HCT116 (cell line): ENCODE data around the gene ATG5. TPM values are rescaled to one million over a fixed set of nuclear protein-coding genes. Genes with fewer than 3 reads are reported as not detected.

Experiments
- ATAC-seq: fragments of 200-7000 bp; cut with Tn5 transposase; 2 replicates; pipeline ENCODE4 v1.9.1; 2020; ENCODE audit warnings: mild to moderate bottlenecking, moderate library complexity
- BruUV-seq: library from RNA; stranded (reverse); fragments of 400-500 nt; replicated peaks from 2 replicates; lab custom pipeline; 2021; lab: Mats Ljungman, UMichigan
- CTCF ChIA-PET: fragments of 300-600 bp; sonication (Branson Sonifier 250); formaldehyde crosslinking; loops from one replicate; lab custom pipeline; 2021; ENCODE audit warnings: antibody characterized with exemption; lab: Charles Lee
- POLR2A ChIA-PET: fragments of 300-600, 350-600 bp; sonication (Branson Sonifier 250); formaldehyde crosslinking; loops from one replicate; lab custom pipeline; 2021; ENCODE audit warnings: antibody characterized with exemption; lab: Charles Lee
- RAD21 ChIA-PET, 2 experiments: fragments of 300-600 bp; sonication (Branson Sonifier 250); formaldehyde crosslinking; loops; one replicate each; lab custom pipeline; 2023; ENCODE audit warnings: low total read pairs in 2 of 2; ENCODE audit not compliant: uncharacterized antibody in 2 of 2, unreplicated experiment in 2 of 2, low non-redundant PET in 1 of 2; lab: Charles Lee
- DNase-seq: peaks from one replicate; pipeline ENCODE4 v3.0.0-alpha.2; 2010; ENCODE audit warnings: low read depth, low spot score
- H2AFZ ChIP-seq: fragments of 200-600 bp; shearing (Covaris generic), sonication (generic); 2 replicates; pipeline ENCODE4 v1.6.1; 2017; ENCODE audit warnings: low read depth, mixed run types, mixed read lengths, antibody characterized with exemption, low read length; ENCODE audit not compliant: poor library complexity, severe bottlenecking
- H3K27ac ChIP-seq: 2 replicates; pipeline ENCODE4 v1.5.1; 2012; ENCODE audit warnings: low read depth, low read length
- H3K27me3 ChIP-seq: fragments of 200-600 bp; sonication (generic); 2 replicates; pipeline ENCODE4 v1.6.1; 2016; ENCODE audit warnings: mixed run types, low read length, mixed read lengths; ENCODE audit not compliant: insufficient read depth
- H3K36me3 ChIP-seq, 2 experiments: fragments of 200-500 bp in 1 of 2; fragments of 200-600 bp in 1 of 2; sonication (Bioruptor generic) in 1 of 2; sonication (generic) in 1 of 2; 2 replicates each; pipeline versions ENCODE4 v1.5.1 to v1.6.1; 2014 to 2016; ENCODE audit warnings: low read length in 2 of 2, inconsistent platforms in 1 of 2, mixed read lengths in 1 of 2, mixed run types in 1 of 2; ENCODE audit not compliant: insufficient read depth in 2 of 2, control insufficient read depth in 1 of 2
- H3K4me1 ChIP-seq, 2 experiments: fragments of 200-600 bp in 1 of 2; sonication (generic) in 1 of 2; 2 replicates each; pipeline versions ENCODE4 v1.5.1 to v1.6.1; 2012 to 2017; ENCODE audit warnings: low read length in 2 of 2, inconsistent platforms in 1 of 2, mild to moderate bottlenecking in 1 of 2, mixed read lengths in 1 of 2, mixed run types in 1 of 2, moderate library complexity in 1 of 2; ENCODE audit not compliant: insufficient read depth in 2 of 2, control insufficient read depth in 1 of 2
- H3K4me2 ChIP-seq: fragments of 200-600 bp; sonication (generic); 2 replicates; pipeline ENCODE4 v1.6.1; 2017; ENCODE audit warnings: mixed run types, low read length, mixed read lengths
- H3K4me3 ChIP-seq, 2 experiments: fragments of 200-600 bp in 1 of 2; sonication (generic) in 1 of 2; replicated peaks in 1 of 2; 2 replicates each; pipeline ENCODE4 v1.5.1; 2011 to 2016; ENCODE audit warnings: low read length in 2 of 2, control low read depth in 1 of 2, low read depth in 1 of 2, mild to moderate bottlenecking in 1 of 2, mixed read lengths in 1 of 2, mixed run types in 1 of 2
- H3K79me2 ChIP-seq: fragments of 200-600 bp; sonication (generic); 2 replicates; pipeline ENCODE4 v1.6.1; 2017; ENCODE audit warnings: mild to moderate bottlenecking, mixed run types, low read length, moderate library complexity, mixed read lengths; ENCODE audit not compliant: insufficient read depth
- H3K9ac ChIP-seq: fragments of 200-600 bp; sonication (generic); 2 replicates; pipeline ENCODE4 v1.6.1; 2016; ENCODE audit warnings: low read length, mixed read lengths
- H3K9me2 ChIP-seq: fragments of 200-600 bp; sonication (generic), shearing (Covaris generic); 2 replicates; pipeline ENCODE4 v1.6.1; 2017; ENCODE audit warnings: mixed run types, mild to moderate bottlenecking, moderate library complexity; ENCODE audit not compliant: insufficient read depth
- H3K9me3 ChIP-seq, 2 experiments: fragments of 200-500 bp in 1 of 2; fragments of 200-600 bp in 1 of 2; sonication (Bioruptor generic) in 1 of 2; sonication (generic) in 1 of 2; 2 replicates each; pipeline ENCODE4 v1.6.1; 2014 to 2017; ENCODE audit warnings: low read length in 2 of 2, mixed read lengths in 2 of 2, inconsistent platforms in 1 of 2, low read depth in 1 of 2, mild to moderate bottlenecking in 1 of 2, mixed run types in 1 of 2, moderate library complexity in 1 of 2; ENCODE audit not compliant: control insufficient read depth in 1 of 2, insufficient read depth in 1 of 2
- H4K20me1 ChIP-seq: fragments of 200-600 bp; sonication (generic), shearing (Covaris generic); 2 replicates; pipeline ENCODE4 v1.6.1; 2017; ENCODE audit warnings: mixed run types, mild to moderate bottlenecking, moderate library complexity; ENCODE audit not compliant: insufficient read depth
- CTCF ChIP-seq, 3 experiments: fragments of 200-600 bp in 1 of 3; sonication (generic) in 1 of 3; IDR thresholded peaks in 2 of 3; conservative IDR thresholded peaks in 1 of 3; 2 replicates each; pipeline ENCODE4 v1.5.1; 2012 to 2017; ENCODE audit warnings: low read depth in 2 of 3, low read length in 2 of 3, antibody characterized with exemption in 1 of 3, borderline replicate concordance in 1 of 3, control low read depth in 1 of 3, mild to moderate bottlenecking in 1 of 3, mixed read lengths in 1 of 3, mixed run types in 1 of 3, moderate library complexity in 1 of 3; ENCODE audit not compliant: insufficient read depth in 1 of 3
- EGR1 ChIP-seq: IDR thresholded peaks from 2 replicates; pipeline ENCODE4 v1.6.1; 2012; ENCODE audit warnings: low read depth
- ELF1 ChIP-seq: IDR thresholded peaks from 2 replicates; pipeline ENCODE4 v1.6.1; 2012; ENCODE audit warnings: low read depth, borderline replicate concordance
- EZH2 ChIP-seq: fragments of 200-600 bp; sonication (generic); IDR thresholded peaks from 2 replicates; pipeline ENCODE4 v1.6.1; 2017; ENCODE audit warnings: antibody characterized with exemption, mixed run types
- FOSL1 ChIP-seq: IDR thresholded peaks from 2 replicates; pipeline ENCODE4 v1.6.1; 2012; ENCODE audit warnings: low read depth
- JUND ChIP-seq: IDR thresholded peaks from 2 replicates; pipeline ENCODE4 v1.6.1; 2012
- POLR2A ChIP-seq: IDR thresholded peaks from 2 replicates; pipeline ENCODE4 v1.7.0; 2011; ENCODE audit warnings: borderline replicate concordance; ENCODE audit not compliant: insufficient read depth, insufficient read length; ENCODE audit errors: extremely low read depth
- POLR2AphosphoS5 ChIP-seq: IDR thresholded peaks from 2 replicates; pipeline ENCODE4 v1.6.1; 2011; ENCODE audit warnings: mild to moderate bottlenecking, low read depth, low read length, moderate library complexity
- RAD21 ChIP-seq: IDR thresholded peaks from 2 replicates; pipeline ENCODE4 v1.6.1; 2012; ENCODE audit warnings: low read depth, mild to moderate bottlenecking
- SIN3A ChIP-seq: IDR thresholded peaks from 2 replicates; pipeline ENCODE4 v1.6.1; 2012; ENCODE audit warnings: low read depth
- TCF7L2 ChIP-seq: IDR thresholded peaks from 2 replicates; pipeline ENCODE4 v1.7.0; 2011; ENCODE audit warnings: borderline replicate concordance, inconsistent platforms; ENCODE audit not compliant: insufficient read depth, insufficient read length; ENCODE audit errors: extremely low read depth
- ZFX ChIP-seq: fragments of 450-650 bp; IDR thresholded peaks from 2 replicates; pipeline ENCODE4 v1.6.1; 2017
- ZNF274 ChIP-seq: fragments of 200-500 bp; sonication (Bioruptor generic); IDR thresholded peaks from 2 replicates; pipeline ENCODE4 v1.6.1; 2014; ENCODE audit warnings: mild to moderate bottlenecking, low read depth, low read length, inconsistent platforms
- intact Hi-C: fragments of 100-400 bp; cut with micrococcal nuclease; formaldehyde crosslinking; loops from 2 replicates; pipeline ENCODE4 v1.10.0; 2022
- total RNA-seq: library from RNA; stranded (reverse); gene quantifications from one replicate; pipeline ENCODE4 v1.2.1, GENCODE V29; 2021; ENCODE audit not compliant: unreplicated experiment
- TF ChIP-seq, protein P1 (sequence below): IDR thresholded peaks from 2 replicates; pipeline ENCODE4 v1.6.1; 2012
- TF ChIP-seq, protein P2 (sequence below): IDR thresholded peaks from 2 replicates; pipeline ENCODE4 v1.6.1; 2011; ENCODE audit warnings: mild to moderate bottlenecking, low read length, moderate library complexity; ENCODE audit not compliant: insufficient replicate concordance; ENCODE audit errors: extremely low read depth
- TF ChIP-seq, protein P3 (sequence below): IDR thresholded peaks from 2 replicates; pipeline ENCODE4 v1.6.1; 2012

Gene ATG5
- total RNA-seq, 1 experiment from 2014 or later: 39.6 TPM

DNA sequence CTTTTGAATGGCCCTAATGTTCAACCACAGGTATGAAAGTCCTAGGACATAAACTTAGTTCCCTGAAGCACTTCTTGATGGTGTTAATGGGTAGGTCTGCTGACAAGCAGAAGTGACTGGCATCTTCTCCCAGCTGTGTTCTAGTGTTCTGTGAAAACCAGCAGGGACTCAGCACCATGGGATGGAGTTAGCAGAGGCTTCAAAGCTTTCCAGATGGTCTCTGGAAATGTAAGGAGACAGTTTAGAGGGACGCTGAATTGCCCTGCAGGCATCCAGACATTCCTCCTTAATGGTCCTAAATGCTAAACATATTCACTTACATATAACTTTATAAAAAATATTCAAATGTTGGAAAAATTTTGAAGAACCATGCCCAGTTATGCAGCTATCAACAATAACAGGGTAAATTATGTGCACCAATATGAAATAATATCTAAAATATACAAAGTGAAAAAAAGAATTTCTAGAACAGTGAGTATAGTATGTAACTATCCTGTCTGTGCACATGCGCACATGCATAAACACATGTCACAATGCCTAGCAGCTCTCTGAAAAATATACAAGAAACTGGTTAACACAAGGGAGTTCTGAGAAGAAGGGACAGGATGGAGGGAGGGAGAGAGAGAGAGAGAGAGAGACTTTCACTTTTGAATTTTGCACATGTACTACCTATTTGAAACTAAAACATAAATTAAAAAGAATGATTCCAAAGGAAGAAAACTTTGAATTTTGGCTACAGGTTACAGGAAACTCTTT lies 152.3 kb downstream of the ATG5 start:
- no peak overlapping the region for H2AFZ ChIP-seq
- H3K9me3 ChIP-seq: no peaks in the 10 kb centered on the region
- no peaks in the 10 kb centered on the region for H3K79me2 ChIP-seq
- no peaks in the 10 kb centered on the region for H3K4me1 ChIP-seq
- no peak for ATAC-seq
- RAD21 ChIA-PET: no interaction called here
- TF ChIP-seq CTCF (IDR thresholded peaks at IDR 0.05 in 2 of 3, conservative IDR thresholded peaks at IDR 0.05 in 1 of 3; ENCODE audit: borderline replicate concordance in 1 of 3, insufficient read depth in 1 of 3, low read depth in 2 of 3, low read length in 2 of 3) (no peak), POLR2A (no peak), JUND (no peak), RAD21 (no peak), ZFX (no peak), ZNF274 (no peak), POLR2AphosphoS5 (no peak), ELF1 (no peak), EZH2 (no peak), FOSL1 (no peak), EGR1 (no peak), TCF7L2 (no peak), SIN3A (no peak)
- TF ChIP-seq, protein P1, sequence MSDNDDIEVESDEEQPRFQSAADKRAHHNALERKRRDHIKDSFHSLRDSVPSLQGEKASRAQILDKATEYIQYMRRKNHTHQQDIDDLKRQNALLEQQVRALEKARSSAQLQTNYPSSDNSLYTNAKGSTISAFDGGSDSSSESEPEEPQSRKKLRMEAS: no peak
- TF ChIP-seq, protein P2, sequence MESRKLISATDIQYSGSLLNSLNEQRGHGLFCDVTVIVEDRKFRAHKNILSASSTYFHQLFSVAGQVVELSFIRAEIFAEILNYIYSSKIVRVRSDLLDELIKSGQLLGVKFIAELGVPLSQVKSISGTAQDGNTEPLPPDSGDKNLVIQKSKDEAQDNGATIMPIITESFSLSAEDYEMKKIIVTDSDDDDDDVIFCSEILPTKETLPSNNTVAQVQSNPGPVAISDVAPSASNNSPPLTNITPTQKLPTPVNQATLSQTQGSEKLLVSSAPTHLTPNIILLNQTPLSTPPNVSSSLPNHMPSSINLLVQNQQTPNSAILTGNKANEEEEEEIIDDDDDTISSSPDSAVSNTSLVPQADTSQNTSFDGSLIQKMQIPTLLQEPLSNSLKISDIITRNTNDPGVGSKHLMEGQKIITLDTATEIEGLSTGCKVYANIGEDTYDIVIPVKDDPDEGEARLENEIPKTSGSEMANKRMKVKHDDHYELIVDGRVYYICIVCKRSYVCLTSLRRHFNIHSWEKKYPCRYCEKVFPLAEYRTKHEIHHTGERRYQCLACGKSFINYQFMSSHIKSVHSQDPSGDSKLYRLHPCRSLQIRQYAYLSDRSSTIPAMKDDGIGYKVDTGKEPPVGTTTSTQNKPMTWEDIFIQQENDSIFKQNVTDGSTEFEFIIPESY: no peak
- TF ChIP-seq, protein P3, sequence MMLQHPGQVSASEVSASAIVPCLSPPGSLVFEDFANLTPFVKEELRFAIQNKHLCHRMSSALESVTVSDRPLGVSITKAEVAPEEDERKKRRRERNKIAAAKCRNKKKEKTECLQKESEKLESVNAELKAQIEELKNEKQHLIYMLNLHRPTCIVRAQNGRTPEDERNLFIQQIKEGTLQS: no peak
- TF ChIP-seq, all 23 proteins: peak for 0
- POLR2A ChIA-PET: no interaction called here
- H3K27me3 ChIP-seq: no peaks in the 10 kb centered on the region
- BruUV-seq: no TSS peak
- H3K36me3 ChIP-seq: no peaks in the 10 kb centered on the region
- intact Hi-C loops: no loop called here
- H3K4me2 ChIP-seq: no peak overlapping the region
- no peaks in the 10 kb centered on the region for H4K20me1 ChIP-seq
- H3K4me3 ChIP-seq: no peak overlapping the region
- no peaks in the 10 kb centered on the region for H3K9me2 ChIP-seq
- DNase-seq: no peak
- no peak overlapping the region for H3K9ac ChIP-seq
- CTCF ChIA-PET: interaction anchor here (1.2 kb wide), 1 partner anchor 283 kb away, joined by 3 read pairs; no protein-coding TSS in a partner anchor
- no peak overlapping the region for H3K27ac ChIP-seq
